HepG2 (cell line): ENCODE measurements around the gene PLPPR2.

Experiments used
- BHLHE40 ChIP-seq: IDR thresholded peaks from 2 replicates; pipeline ENCODE4 v1.6.1; 2011; ENCODE audit warnings: low read length, improper control_type of control experiment
- ELF4 ChIP-seq: sonication (generic); formaldehyde crosslinking; IDR thresholded peaks from 2 replicates; pipeline ENCODE4 v1.5.0; 2020; ENCODE audit warnings: missing genetic modification reagents, mild to moderate bottlenecking, moderate library complexity, borderline replicate concordance
- HNRNPLL ChIP-seq: fragments of 200-400 bp; formaldehyde crosslinking; IDR thresholded peaks from 2 replicates; pipeline ENCODE4 v1.6.1; 2017; ENCODE audit warnings: mild to moderate bottlenecking, low read depth, low read length; ENCODE audit not compliant: poor library complexity, severe bottlenecking
- HOXA3 ChIP-seq: sonication (generic); formaldehyde crosslinking; IDR thresholded peaks from 2 replicates; pipeline ENCODE4 v1.5.0; 2020; ENCODE audit warnings: missing genetic modification reagents
- MLLT10 ChIP-seq: sonication (generic); formaldehyde crosslinking; IDR thresholded peaks from 2 replicates; pipeline ENCODE4 v1.4.0; 2020; ENCODE audit warnings: missing genetic modification reagents
- SUZ12 ChIP-seq: fragments of 150-350 bp; IDR thresholded peaks from 2 replicates; pipeline ENCODE4 v1.6.1; 2014; ENCODE audit warnings: low read depth, low read length
- ZNF292 ChIP-seq: sonication (generic); formaldehyde crosslinking; IDR thresholded peaks from 2 replicates; pipeline ENCODE4 v1.8.1; 2022; ENCODE audit warnings: mild to moderate bottlenecking, low read depth, missing genetic modification reagents, borderline replicate concordance
- ZNF768 ChIP-seq: sonication (generic); formaldehyde crosslinking; IDR thresholded peaks from 2 replicates; pipeline ENCODE4 v1.4.0; 2020; ENCODE audit warnings: missing genetic modification reagents
- TF ChIP-seq, protein P1 (sequence below): sonication (generic); formaldehyde crosslinking; conservative IDR thresholded peaks from 2 replicates; pipeline ENCODE4 v1.4.0; 2020; ENCODE audit warnings: missing genetic modification reagents
- TF ChIP-seq, protein P2 (sequence below): sonication (generic); formaldehyde crosslinking; IDR thresholded peaks from 2 replicates; pipeline ENCODE4 v1.5.0; 2020; ENCODE audit warnings: mild to moderate bottlenecking, missing genetic modification reagents, moderate library complexity
- TF ChIP-seq, protein P3 (sequence below): sonication (generic); formaldehyde crosslinking; IDR thresholded peaks from 2 replicates; pipeline ENCODE4 v1.4.0; 2020; ENCODE audit warnings: missing genetic modification reagents

DNA sequence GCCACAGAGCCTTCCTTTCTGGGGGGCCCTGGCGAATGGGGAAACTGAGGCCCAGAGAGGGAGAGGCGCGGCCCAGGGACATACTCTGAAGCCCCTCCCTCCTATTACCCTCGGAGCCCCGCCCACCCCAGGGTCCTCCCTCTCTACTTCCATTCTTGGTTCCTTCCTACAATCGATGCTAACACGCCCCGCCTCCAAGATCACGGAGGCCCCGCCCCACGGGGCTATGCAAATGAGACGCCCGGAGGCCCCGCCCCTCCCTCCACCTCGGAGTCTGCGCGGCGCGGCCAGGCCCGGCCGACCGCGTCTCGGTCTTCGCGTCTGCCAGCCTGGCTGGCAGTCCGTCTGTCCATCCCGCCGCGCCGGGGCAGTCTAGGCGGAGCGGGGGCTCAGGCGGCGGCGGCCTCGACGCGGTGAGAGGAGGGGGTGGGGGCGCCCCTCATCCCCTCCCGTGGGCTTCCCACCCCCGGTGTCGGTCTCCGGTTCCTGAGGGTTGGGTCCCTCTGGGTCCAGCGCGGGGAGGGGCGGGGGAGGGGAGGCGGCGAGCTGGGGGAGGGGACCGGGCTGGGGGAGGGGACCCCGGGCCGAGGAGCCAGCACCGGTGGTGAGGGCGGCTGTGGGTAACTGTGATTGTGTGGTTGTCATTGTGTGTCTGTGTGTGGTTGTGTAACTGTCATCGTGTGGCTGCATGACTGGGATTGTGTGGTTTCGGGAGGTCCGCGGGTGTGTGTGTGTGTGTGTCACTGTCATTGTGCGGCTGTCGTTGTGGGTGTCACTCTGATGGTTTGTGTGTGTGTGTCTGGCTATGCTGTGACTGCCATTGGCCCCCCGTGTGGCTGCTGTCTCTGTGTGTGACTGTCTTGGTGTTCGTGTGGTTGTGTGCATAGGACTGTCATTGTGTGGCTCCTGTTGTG lies at the start of gene PLPPR2:
- TF ChIP-seq ZNF768 (no peak), BHLHE40 (no peak), MLLT10 (CRISPR knock-in tag) (no peak), ZNF292 (CRISPR knock-in tag) (no peak), ELF4 (no peak), SUZ12 (no peak), HOXA3 (CRISPR knock-in tag) (no peak), HNRNPLL (no peak)
- TF ChIP-seq, protein P1, sequence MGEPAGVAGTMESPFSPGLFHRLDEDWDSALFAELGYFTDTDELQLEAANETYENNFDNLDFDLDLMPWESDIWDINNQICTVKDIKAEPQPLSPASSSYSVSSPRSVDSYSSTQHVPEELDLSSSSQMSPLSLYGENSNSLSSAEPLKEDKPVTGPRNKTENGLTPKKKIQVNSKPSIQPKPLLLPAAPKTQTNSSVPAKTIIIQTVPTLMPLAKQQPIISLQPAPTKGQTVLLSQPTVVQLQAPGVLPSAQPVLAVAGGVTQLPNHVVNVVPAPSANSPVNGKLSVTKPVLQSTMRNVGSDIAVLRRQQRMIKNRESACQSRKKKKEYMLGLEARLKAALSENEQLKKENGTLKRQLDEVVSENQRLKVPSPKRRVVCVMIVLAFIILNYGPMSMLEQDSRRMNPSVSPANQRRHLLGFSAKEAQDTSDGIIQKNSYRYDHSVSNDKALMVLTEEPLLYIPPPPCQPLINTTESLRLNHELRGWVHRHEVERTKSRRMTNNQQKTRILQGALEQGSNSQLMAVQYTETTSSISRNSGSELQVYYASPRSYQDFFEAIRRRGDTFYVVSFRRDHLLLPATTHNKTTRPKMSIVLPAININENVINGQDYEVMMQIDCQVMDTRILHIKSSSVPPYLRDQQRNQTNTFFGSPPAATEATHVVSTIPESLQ (CRISPR knock-in tag): no peak
- TF ChIP-seq, protein P2, sequence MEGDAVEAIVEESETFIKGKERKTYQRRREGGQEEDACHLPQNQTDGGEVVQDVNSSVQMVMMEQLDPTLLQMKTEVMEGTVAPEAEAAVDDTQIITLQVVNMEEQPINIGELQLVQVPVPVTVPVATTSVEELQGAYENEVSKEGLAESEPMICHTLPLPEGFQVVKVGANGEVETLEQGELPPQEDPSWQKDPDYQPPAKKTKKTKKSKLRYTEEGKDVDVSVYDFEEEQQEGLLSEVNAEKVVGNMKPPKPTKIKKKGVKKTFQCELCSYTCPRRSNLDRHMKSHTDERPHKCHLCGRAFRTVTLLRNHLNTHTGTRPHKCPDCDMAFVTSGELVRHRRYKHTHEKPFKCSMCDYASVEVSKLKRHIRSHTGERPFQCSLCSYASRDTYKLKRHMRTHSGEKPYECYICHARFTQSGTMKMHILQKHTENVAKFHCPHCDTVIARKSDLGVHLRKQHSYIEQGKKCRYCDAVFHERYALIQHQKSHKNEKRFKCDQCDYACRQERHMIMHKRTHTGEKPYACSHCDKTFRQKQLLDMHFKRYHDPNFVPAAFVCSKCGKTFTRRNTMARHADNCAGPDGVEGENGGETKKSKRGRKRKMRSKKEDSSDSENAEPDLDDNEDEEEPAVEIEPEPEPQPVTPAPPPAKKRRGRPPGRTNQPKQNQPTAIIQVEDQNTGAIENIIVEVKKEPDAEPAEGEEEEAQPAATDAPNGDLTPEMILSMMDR (CRISPR knock-in tag): no peak
- TF ChIP-seq, protein P3, sequence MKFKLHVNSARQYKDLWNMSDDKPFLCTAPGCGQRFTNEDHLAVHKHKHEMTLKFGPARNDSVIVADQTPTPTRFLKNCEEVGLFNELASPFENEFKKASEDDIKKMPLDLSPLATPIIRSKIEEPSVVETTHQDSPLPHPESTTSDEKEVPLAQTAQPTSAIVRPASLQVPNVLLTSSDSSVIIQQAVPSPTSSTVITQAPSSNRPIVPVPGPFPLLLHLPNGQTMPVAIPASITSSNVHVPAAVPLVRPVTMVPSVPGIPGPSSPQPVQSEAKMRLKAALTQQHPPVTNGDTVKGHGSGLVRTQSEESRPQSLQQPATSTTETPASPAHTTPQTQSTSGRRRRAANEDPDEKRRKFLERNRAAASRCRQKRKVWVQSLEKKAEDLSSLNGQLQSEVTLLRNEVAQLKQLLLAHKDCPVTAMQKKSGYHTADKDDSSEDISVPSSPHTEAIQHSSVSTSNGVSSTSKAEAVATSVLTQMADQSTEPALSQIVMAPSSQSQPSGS: no peak
